Measurements from ENCODE around the gene CKMT2.

DNA sequence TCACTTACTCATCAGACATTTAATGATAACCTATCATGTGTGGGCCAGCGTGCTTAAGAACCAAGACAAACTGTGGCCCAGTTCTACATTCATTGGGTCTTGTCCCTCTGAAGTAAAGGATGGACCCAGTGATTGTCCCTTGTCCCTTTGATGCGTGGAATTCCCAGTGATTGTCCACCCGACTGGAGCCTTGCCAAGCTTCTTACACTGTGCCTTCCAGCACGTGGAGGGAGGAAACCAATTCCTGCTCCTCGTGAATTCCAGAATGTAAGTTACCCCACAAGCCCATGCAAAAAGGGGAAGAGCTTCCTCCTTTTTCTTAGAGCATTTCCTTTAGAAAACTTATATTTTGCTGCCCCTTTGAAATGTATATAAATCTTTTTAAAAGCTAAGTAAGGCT is 7.9 kb downstream of the CKMT2 start:
- TF ChIP-seq CTCF (IDR thresholded peaks at IDR 0.05) = no peak
- TF ChIP-seq POLR2AphosphoS5 (IDR thresholded peaks at IDR 0.05; ENCODE audit: low read depth, low read length) = no peak
